ENCODE results near the gene COL5A1.
A peak's percentile ranks its signal among the peaks of the same experiment; 100 is the strongest.
"Not testable (repeated sequence)": the region's sequence is repeated elsewhere in the genome, so short reads cannot be mapped to it uniquely, and the experiment has no call there.

COL5A1 gene

GRCh38 chr9:134658378-134658955, 16.9 kb downstream of the COL5A1 start:
- DNase-seq: peak; percentile 38

GRCh38 chr9:134659688-134660131, 18.1 kb downstream of the COL5A1 start:
- DNase-seq: no peak

- DNase-seq: no peak
Measured at GRCh38 chr9:134660407-134660806, 18.8 kb downstream of the COL5A1 start.

GRCh38 chr9:134661299-134661698, 19.7 kb downstream of the COL5A1 start:
- no peak for DNase-seq

- DNase-seq: no peak
Measured at GRCh38 chr9:134661791-134662142, 20.2 kb downstream of the COL5A1 start.

- DNase-seq: peak; percentile 74
Measured at GRCh38 chr9:134662143-134662876, 20.7 kb downstream of the COL5A1 start.

- DNase-seq: no peak
Measured at GRCh38 chr9:134663084-134663483, 21.5 kb downstream of the COL5A1 start.

- DNase-seq: no peak
Measured at GRCh38 chr9:134663753-134664415, 22.3 kb downstream of the COL5A1 start.

- DNase-seq: no peak
Measured at GRCh38 chr9:134664446-134664845, 22.8 kb downstream of the COL5A1 start.

GRCh38 chr9:134666208-134666607, 24.6 kb downstream of the COL5A1 start:
- DNase-seq: no peak

- no peak for DNase-seq
Measured at GRCh38 chr9:134666831-134667230, 25.2 kb downstream of the COL5A1 start.

- DNase-seq: not testable (repeated sequence)
Measured at GRCh38 chr9:134668977-134669376, 27.4 kb downstream of the COL5A1 start.

GRCh38 chr9:134669399-134669955, 27.9 kb downstream of the COL5A1 start:
- no peak for DNase-seq

- peak; percentile 62 for DNase-seq
Measured at GRCh38 chr9:134670042-134670525, 28.5 kb downstream of the COL5A1 start.

- no peak for DNase-seq
Measured at GRCh38 chr9:134670851-134671281, 29.3 kb downstream of the COL5A1 start.

GRCh38 chr9:134671341-134672113, 29.9 kb downstream of the COL5A1 start:
- no peak for DNase-seq

GRCh38 chr9:134676361-134676760, 34.8 kb downstream of the COL5A1 start:
- no peak for DNase-seq

GRCh38 chr9:134676886-134677285, 35.3 kb downstream of the COL5A1 start:
- no peak for DNase-seq

GRCh38 chr9:134677743-134678142, 36.1 kb downstream of the COL5A1 start:
- DNase-seq: no peak

GRCh38 chr9:134678206-134678605, 36.6 kb downstream of the COL5A1 start:
- DNase-seq: no peak

- DNase-seq: peak; percentile 73
Measured at GRCh38 chr9:134678666-134679443, 37.3 kb downstream of the COL5A1 start.

Measured in eye (tissue), 1 donor.